Activated CD8-positive, alpha-beta T cell treated with anti-CD3 and anti-CD28 coated beads, Interleukin-2, amount 10 ng/mL, durations not matched to agents 7 days and 5 days (primary cell): Measurements from ENCODE around the gene TTLL5. TPM values are rescaled to one million over a fixed set of nuclear protein-coding genes. Genes with fewer than 3 reads are reported as not detected.

Source experiments
- ATAC-seq: fragments of 150-1000 bp; cut with Tn5 transposase; one replicate; pipeline ENCODE4 v1.10.0; 2021; ENCODE audit warnings: moderate library complexity
- CTCF ChIA-PET: fragments of 350-600 bp; sonication (Branson Sonifier 250); formaldehyde crosslinking; loops from one replicate; lab custom pipeline; 2021; ENCODE audit warnings: antibody characterized with exemption; lab: Charles Lee
- POLR2A ChIA-PET: fragments of 350-600 bp; sonication (Branson Sonifier 250); formaldehyde crosslinking; loops from one replicate; lab custom pipeline; 2021; ENCODE audit warnings: antibody characterized with exemption; lab: Charles Lee
- DNase-seq: peaks from one replicate; pipeline ENCODE4 v3.0.0-alpha.2; 2020
- H3K27ac Mint-ChIP-seq: one replicate; pipeline ENCODE4 v1.8.0; 2021; ENCODE audit warnings: mild to moderate bottlenecking, mixed read lengths
- H3K27me3 Mint-ChIP-seq: one replicate; pipeline ENCODE4 v1.8.0; 2021; ENCODE audit warnings: low read depth, mixed read lengths
- H3K36me3 Mint-ChIP-seq: one replicate; pipeline ENCODE4 v1.8.0; 2021; ENCODE audit warnings: low read depth, mixed read lengths
- H3K4me1 Mint-ChIP-seq: one replicate; pipeline ENCODE4 v1.8.0; 2021; ENCODE audit warnings: low read depth, mixed read lengths
- H3K4me3 Mint-ChIP-seq: one replicate; pipeline ENCODE4 v1.8.0; 2021; ENCODE audit warnings: mild to moderate bottlenecking, mixed read lengths
- H3K9me3 Mint-ChIP-seq: one replicate; pipeline ENCODE4 v1.8.0; 2022; ENCODE audit warnings: mixed read lengths; ENCODE audit not compliant: insufficient read depth
- total RNA-seq, 2 experiments: library from RNA; stranded (reverse); gene quantifications; one replicate each; pipeline ENCODE4 v1.2.3, GENCODE V29; 2021

Gene TTLL5, protein sequence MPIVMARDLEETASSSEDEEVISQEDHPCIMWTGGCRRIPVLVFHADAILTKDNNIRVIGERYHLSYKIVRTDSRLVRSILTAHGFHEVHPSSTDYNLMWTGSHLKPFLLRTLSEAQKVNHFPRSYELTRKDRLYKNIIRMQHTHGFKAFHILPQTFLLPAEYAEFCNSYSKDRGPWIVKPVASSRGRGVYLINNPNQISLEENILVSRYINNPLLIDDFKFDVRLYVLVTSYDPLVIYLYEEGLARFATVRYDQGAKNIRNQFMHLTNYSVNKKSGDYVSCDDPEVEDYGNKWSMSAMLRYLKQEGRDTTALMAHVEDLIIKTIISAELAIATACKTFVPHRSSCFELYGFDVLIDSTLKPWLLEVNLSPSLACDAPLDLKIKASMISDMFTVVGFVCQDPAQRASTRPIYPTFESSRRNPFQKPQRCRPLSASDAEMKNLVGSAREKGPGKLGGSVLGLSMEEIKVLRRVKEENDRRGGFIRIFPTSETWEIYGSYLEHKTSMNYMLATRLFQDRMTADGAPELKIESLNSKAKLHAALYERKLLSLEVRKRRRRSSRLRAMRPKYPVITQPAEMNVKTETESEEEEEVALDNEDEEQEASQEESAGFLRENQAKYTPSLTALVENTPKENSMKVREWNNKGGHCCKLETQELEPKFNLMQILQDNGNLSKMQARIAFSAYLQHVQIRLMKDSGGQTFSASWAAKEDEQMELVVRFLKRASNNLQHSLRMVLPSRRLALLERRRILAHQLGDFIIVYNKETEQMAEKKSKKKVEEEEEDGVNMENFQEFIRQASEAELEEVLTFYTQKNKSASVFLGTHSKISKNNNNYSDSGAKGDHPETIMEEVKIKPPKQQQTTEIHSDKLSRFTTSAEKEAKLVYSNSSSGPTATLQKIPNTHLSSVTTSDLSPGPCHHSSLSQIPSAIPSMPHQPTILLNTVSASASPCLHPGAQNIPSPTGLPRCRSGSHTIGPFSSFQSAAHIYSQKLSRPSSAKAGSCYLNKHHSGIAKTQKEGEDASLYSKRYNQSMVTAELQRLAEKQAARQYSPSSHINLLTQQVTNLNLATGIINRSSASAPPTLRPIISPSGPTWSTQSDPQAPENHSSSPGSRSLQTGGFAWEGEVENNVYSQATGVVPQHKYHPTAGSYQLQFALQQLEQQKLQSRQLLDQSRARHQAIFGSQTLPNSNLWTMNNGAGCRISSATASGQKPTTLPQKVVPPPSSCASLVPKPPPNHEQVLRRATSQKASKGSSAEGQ (N-terminal part only)
- total RNA-seq: 10 to 100 TPM; 40.1 to 45.0 TPM

DNA sequence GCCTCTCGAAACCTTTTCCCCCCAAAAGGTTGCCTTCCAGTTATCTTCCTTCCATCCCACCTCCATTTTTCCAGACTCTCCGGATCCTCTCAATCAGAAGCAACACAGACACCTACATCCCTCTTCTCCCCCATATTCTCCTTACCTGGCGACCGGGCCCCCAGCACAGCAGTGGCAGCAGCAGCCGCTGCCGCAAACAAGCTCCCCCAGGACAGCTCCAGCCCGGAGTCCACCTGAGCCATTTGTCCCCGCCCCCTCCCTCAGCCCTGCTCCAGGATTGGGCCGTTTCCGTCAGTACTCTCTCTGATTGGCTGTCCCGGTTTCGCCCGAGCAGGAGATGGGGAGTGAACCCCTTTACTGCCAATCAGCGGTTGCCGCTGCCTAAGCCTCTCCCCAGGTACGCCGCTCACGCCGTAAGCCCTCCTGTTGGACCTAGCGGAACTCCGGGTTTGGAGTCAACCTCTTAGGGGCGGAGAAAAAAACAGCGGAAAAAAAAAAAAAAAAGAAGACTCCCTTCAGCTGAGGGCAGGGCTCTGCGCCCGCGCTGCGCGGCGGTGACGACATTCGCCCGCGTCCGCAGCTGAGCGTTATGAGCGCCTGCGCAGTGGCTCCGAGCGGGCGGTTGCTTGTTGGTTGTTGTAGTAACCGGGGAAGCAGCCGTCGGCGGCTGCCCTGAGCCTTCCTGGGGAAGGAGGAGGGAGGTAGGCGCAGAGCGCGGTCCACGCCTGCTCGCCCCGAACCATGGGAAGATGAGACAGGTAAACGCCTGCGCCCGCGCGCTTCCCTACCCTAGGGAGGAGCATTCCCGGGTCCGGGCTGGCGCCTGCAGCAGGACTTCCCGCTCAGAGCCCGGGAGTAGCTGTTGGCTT, at the start of gene TTLL5, which contains the start of gene ERG28:
Gene TTLL5, plus strand, starts transcription at position 617 of the 869 bp plus-strand sequence. CDS start 1,904 bp downstream, outside the sequence.
Gene ERG28, minus strand, starts transcription at position 247 of the 869 bp plus-strand sequence. CDS start 3,374 bp downstream, outside the sequence.
- Mint-ChIP-seq H3K36me3 (peaks cover 22% of the 10 kb centered on the region), H3K4me1 (peaks cover 28% of the 10 kb centered on the region), H3K27ac (peak within 1 kb of the TSS; percentile 96), H3K4me3 (peak within 1 kb of the TSS; percentile 100), H3K9me3 (no peaks in the 10 kb centered on the region), H3K27me3 (no peaks in the 10 kb centered on the region)
- ATAC-seq (peak; percentile 99), DNase-seq (peak; percentile 98)
- CTCF ChIA-PET: interaction anchor here (0.6 to 12.7 kb wide), 9 partner anchors 19 to 519 kb away, joined by 3 to 255 read pairs (median 4); partner anchors contain the start of gene FLVCR2
- POLR2A ChIA-PET: interaction anchor here (0.6 to 1.2 kb wide), 7 partner anchors 30 to 491 kb away, joined by 3 to 4 read pairs (median 3); partner anchors contain the start of genes BATF, GPATCH2L and TGFB3

DNA sequence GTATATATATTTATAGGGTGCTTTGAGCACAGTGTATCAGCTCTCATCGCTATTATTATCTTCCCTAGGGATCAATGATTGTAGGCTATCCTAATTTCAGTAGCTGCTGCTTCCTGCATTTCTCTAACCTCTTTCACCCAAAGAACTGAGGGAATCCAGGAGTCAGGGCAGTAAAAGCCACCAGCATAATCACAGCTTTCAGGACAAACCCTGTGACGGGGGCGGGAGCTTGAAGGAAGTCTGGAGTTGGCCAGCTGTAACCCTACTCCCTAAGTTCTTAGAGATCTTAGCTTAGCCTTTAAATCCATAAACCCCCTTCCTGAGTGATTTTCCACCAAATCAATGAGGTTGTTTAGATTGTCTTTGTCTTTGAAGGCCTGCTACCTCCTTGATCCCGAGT, 48.9 kb upstream of the TTLL5 start:
- Mint-ChIP-seq H3K27me3 (peaks cover 3% of the 10 kb centered on the region), H3K4me1 (no peaks in the 10 kb centered on the region), H3K9me3 (peaks cover 11% of the 10 kb centered on the region), H3K27ac (no peak overlapping the region), H3K4me3 (no peak overlapping the region), H3K36me3 (no peaks in the 10 kb centered on the region)
- POLR2A ChIA-PET: no interaction called here
- CTCF ChIA-PET: interaction anchor here (2.7 kb wide), 1 partner anchor 35 kb away, joined by 7 read pairs; no protein-coding TSS in a partner anchor
- no peak for ATAC-seq
- DNase-seq: no peak

DNA sequence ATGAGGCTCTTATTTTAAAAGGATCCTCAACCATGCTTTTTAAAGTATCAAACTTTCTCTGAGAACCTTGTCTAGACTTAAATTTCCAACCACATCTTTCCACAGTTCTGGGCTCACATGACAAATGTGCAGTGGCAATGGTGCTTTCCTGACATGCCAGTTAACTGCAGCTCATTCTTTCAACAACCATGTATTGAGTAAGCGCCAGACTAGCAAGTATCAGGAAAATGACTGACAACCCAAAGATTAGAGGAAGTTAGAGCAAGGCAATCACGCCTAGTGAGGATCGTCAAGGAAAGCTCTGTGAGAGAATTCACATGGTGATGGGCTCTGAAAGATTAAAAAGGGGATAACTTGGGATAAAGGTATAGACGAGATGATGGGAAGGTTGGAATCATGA, 46.9 kb upstream of the TTLL5 start:
- H3K4me3 Mint-ChIP-seq: no peak overlapping the region
- POLR2A ChIA-PET: no interaction called here
- CTCF ChIA-PET: no interaction called here
- DNase-seq (no peak), ATAC-seq (no peak)
- no peaks in the 10 kb centered on the region for H3K4me1 Mint-ChIP-seq
- H3K9me3 Mint-ChIP-seq: peaks cover 4% of the 10 kb centered on the region
- H3K27ac Mint-ChIP-seq: no peak overlapping the region
- H3K36me3 Mint-ChIP-seq: no peaks in the 10 kb centered on the region
- peaks cover 2% of the 10 kb centered on the region for H3K27me3 Mint-ChIP-seq

DNA sequence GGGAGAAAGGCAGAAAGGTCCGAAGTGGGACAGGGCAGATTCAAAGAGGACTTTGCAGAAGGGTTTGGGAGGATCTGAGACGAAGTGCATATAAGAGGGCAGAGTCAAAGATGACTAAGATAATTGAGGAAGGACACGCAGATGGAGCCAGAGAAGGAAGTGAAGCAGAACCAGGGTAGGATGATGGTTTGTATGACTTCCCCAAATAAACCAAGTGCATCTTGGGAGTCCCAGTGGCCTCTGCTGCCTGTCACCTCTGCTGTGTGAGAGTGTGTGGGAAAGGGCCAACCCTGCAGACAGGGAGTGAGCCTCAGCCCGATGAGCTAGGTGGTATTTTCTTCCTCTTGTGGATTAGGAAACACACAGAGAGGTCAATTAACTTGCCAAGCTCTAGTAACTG, 45.8 kb upstream of the TTLL5 start:
- POLR2A ChIA-PET: no interaction called here
- H3K9me3 Mint-ChIP-seq: peaks cover 4% of the 10 kb centered on the region

DNA sequence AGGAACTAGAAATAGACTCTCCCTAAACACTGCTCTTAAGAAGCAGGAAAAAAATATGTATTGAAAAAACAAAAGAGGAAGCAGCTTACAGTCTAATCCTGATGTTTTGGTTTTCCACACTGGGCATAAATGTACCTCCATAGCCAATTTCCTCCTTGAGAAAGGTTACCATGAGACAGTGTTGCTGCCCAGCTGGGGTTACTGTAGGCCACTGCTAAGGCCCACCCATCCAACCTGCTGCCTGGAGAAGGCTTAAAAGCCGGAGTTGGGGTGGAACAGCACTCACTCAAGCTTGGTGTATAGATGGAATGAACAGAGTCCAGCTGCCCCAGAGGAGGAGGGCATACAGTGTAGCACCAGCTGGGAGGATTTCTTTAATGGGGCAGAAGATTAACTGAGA, 41.5 kb upstream of the TTLL5 start:
- Mint-ChIP-seq H3K9me3 (peaks cover 4% of the 10 kb centered on the region), H3K27ac (no peak overlapping the region), H3K27me3 (no peaks in the 10 kb centered on the region), H3K36me3 (no peaks in the 10 kb centered on the region), H3K4me3 (no peak overlapping the region), H3K4me1 (no peaks in the 10 kb centered on the region)
- POLR2A ChIA-PET: no interaction called here
- no peak for DNase-seq
- ATAC-seq: no peak
- CTCF ChIA-PET: interaction anchor here (1.1 to 2.0 kb wide), 4 partner anchors 15 to 90 kb away, joined by 3 to 7 read pairs (median 6); no protein-coding TSS in a partner anchor

More for the DNA sequence above, 45.8 kb upstream of the TTLL5 start:
- Mint-ChIP-seq H3K36me3 (no peaks in the 10 kb centered on the region), H3K27ac (no peak overlapping the region), H3K27me3 (no peaks in the 10 kb centered on the region), H3K4me3 (no peak overlapping the region), H3K4me1 (no peaks in the 10 kb centered on the region)
- ATAC-seq (no peak), DNase-seq (no peak)
- CTCF ChIA-PET: no interaction called here

- DNase-seq (no peak), ATAC-seq (no peak)
- POLR2A ChIA-PET: no interaction called here
- Mint-ChIP-seq H3K4me3 (no peak overlapping the region), H3K27me3 (no peaks in the 10 kb centered on the region), H3K36me3 (no peaks in the 10 kb centered on the region), H3K4me1 (no peaks in the 10 kb centered on the region), H3K27ac (no peak overlapping the region), H3K9me3 (no peaks in the 10 kb centered on the region)
- CTCF ChIA-PET: no interaction called here
Observed at GRCh38 chr14:75625034-75625433, 36.0 kb upstream of the TTLL5 start.

DNA sequence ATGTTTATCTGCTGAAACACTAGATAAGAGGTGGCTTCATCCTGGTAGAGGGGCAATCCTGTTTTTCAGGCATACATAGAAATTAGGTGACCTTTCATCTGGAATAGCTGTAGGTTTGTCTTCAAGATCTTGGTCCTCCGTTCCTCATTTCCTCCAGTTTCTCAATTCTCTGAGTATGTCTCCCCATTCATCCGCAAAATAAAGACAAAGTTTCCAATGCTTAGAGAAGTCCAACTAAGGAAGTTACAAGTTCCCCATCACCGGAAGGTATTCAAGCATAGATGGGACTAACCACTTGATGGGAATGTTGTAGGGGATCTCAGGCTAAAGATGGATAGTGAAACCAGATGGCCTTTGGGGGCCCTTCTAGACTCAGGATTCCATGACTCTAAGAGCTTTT, 34.6 kb upstream of the TTLL5 start:
- POLR2A ChIA-PET: no interaction called here
- ATAC-seq (no peak), DNase-seq (no peak)
- Mint-ChIP-seq H3K27ac (no peak overlapping the region), H3K36me3 (no peaks in the 10 kb centered on the region), H3K4me1 (no peaks in the 10 kb centered on the region), H3K9me3 (no peaks in the 10 kb centered on the region), H3K4me3 (no peak overlapping the region), H3K27me3 (no peaks in the 10 kb centered on the region)
- CTCF ChIA-PET: interaction anchor here (1.0 to 1.4 kb wide), 2 partner anchors 28 to 49 kb away, joined by 3 to 5 read pairs; no protein-coding TSS in a partner anchor

DNA sequence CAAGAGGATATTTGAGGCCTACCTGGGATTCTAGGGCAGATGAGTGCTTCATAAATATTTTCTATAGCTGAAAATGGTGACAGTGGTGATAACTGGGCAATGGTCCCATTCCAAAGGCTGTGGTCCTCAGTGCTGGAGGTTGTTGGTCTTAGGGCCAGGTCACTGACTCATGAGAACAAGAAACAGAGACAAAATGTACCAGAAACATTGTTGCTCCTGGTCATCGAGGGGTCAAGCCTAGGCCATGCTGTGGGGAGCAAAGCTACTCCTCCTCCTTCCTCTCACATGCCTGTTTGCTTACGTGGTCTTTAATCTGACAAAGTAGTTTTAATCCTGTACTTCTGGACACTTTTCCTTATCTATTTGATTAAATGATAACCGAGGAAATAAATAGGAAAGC, 34.2 kb upstream of the TTLL5 start:
- Mint-ChIP-seq H3K9me3 (no peaks in the 10 kb centered on the region), H3K4me3 (no peak overlapping the region), H3K36me3 (no peaks in the 10 kb centered on the region), H3K4me1 (no peaks in the 10 kb centered on the region), H3K27me3 (no peaks in the 10 kb centered on the region), H3K27ac (no peak overlapping the region)
- ATAC-seq: no peak
- CTCF ChIA-PET: interaction anchor here (1.0 to 1.4 kb wide), 2 partner anchors 28 to 49 kb away, joined by 3 to 5 read pairs; no protein-coding TSS in a partner anchor
- POLR2A ChIA-PET: no interaction called here
- DNase-seq: no peak

DNA sequence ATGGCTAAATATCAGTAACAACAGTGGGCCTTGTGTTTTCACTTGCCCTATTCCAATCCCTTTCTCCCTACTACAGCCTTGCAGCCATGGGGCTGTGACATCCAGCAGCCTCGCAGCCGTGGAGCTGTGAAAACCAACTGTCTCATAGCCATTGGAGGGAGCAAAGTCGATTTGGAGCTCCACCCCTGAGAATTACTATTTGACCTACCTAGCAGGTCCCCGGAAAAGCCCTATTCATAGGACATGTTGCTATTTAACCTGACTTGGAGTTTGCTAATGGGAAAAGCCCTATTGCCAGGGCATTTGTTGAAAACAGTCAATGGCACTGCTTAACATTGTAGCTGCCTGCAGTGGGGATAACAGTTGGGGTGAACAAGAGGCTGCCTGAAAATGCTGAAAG, 33.6 kb upstream of the TTLL5 start:
- no peaks in the 10 kb centered on the region for H3K4me1 Mint-ChIP-seq
- no peak overlapping the region for H3K4me3 Mint-ChIP-seq
- DNase-seq (no peak), ATAC-seq (no peak)
- H3K27me3 Mint-ChIP-seq: no peaks in the 10 kb centered on the region
- no peak overlapping the region for H3K27ac Mint-ChIP-seq
- ChIA-PET POLR2A (no interaction called here), CTCF (interaction anchor here (1.4 kb wide), 1 partner anchor 27 kb away, joined by 5 read pairs; no protein-coding TSS in a partner anchor)
- H3K9me3 Mint-ChIP-seq: no peaks in the 10 kb centered on the region
- H3K36me3 Mint-ChIP-seq: no peaks in the 10 kb centered on the region

DNA sequence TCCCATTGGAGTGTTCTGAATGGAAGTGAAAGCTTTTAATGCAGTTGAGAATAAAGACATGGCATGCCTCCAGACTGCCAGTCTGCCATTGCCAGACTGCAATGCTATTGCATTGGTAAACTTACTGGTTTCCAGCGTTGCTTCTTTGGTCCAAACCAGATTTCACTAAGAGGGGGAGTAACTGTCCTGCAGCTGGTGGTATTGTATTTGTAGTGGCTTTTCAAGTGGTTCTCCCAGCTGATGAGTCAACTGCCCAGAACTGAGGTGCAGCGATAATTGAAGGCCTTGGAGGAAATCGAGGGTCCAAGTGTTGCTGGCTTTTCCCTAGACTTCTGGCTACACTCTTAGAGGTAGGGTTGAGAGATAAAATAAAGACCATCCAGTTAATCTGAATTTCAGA, 32.2 kb upstream of the TTLL5 start:
- CTCF ChIA-PET: interaction anchor here (1.2 kb wide), 1 partner anchor 25 kb away, joined by 3 read pairs; no protein-coding TSS in a partner anchor
- no peak overlapping the region for H3K4me3 Mint-ChIP-seq
- no peak for DNase-seq
- H3K9me3 Mint-ChIP-seq: no peaks in the 10 kb centered on the region
- no peaks in the 10 kb centered on the region for H3K27me3 Mint-ChIP-seq
- H3K4me1 Mint-ChIP-seq: no peaks in the 10 kb centered on the region
- no peaks in the 10 kb centered on the region for H3K36me3 Mint-ChIP-seq
- no peak overlapping the region for H3K27ac Mint-ChIP-seq
- no peak for ATAC-seq
- POLR2A ChIA-PET: interaction anchor here (0.7 kb wide), 1 partner anchor 32 kb away, joined by 4 read pairs; no protein-coding TSS in a partner anchor
